Esophagus muscularis mucosa (tissue), 4 donors: ENCODE data around the gene RHOT2.

Experiments
- EP300 ChIP-seq: sonication (generic); formaldehyde crosslinking; IDR thresholded peaks from one replicate; pipeline ENCODE4 v1.6.1; 2017; ENCODE audit warnings: antibody characterized with exemption
- POLR2AphosphoS5 ChIP-seq, 2 donors: sonication (generic); formaldehyde crosslinking; IDR thresholded peaks; one replicate each; pipeline ENCODE4 v1.6.1; 2017; ENCODE audit warnings: antibody characterized with exemption in 2 of 2
- TF ChIP-seq, protein P1 (sequence below), 3 experiments: fragments of 200-600 bp in 2 of 3; fragments of 450-650 bp in 1 of 3; sonication (generic) in 2 of 3; IDR thresholded peaks; one replicate each; pipeline ENCODE4 v1.5.1; 2017 to 2019; ENCODE audit warnings: antibody characterized with exemption in 3 of 3, mild to moderate bottlenecking in 2 of 3, moderate library complexity in 1 of 3

DNA sequence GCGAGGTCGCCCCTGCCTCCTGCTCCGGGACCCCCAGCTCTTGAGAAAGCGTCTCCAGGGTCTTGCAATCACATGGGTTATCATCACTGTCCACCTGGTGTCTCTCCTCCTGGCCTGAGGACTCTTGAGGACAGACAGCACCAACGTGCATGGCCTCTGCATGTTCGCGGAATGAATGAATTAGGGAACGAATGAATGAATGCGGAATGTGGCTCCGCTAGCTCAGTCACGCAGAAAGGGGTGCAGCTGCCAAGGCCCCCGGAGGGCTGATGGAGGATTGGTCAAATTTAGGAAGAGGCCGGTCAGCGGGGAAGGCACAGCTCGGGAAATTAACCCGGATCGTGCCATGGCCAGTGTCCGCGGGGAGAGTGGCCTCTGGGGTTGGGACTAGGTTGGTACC is 34.4 kb downstream of the RHOT2 start:
- TF ChIP-seq, protein P1, sequence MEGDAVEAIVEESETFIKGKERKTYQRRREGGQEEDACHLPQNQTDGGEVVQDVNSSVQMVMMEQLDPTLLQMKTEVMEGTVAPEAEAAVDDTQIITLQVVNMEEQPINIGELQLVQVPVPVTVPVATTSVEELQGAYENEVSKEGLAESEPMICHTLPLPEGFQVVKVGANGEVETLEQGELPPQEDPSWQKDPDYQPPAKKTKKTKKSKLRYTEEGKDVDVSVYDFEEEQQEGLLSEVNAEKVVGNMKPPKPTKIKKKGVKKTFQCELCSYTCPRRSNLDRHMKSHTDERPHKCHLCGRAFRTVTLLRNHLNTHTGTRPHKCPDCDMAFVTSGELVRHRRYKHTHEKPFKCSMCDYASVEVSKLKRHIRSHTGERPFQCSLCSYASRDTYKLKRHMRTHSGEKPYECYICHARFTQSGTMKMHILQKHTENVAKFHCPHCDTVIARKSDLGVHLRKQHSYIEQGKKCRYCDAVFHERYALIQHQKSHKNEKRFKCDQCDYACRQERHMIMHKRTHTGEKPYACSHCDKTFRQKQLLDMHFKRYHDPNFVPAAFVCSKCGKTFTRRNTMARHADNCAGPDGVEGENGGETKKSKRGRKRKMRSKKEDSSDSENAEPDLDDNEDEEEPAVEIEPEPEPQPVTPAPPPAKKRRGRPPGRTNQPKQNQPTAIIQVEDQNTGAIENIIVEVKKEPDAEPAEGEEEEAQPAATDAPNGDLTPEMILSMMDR (IDR thresholded peaks at IDR 0.05): no peak
- no peak for TF ChIP-seq EP300
- TF ChIP-seq POLR2AphosphoS5 (IDR thresholded peaks at IDR 0.05): no peak
